ENCODE results near the gene GPBAR1. TPM values are rescaled to one million over a fixed set of nuclear protein-coding genes. Genes with fewer than 3 reads are reported as not detected.
A peak's percentile ranks its signal among the peaks of the same experiment; 100 is the strongest.

GPBAR1 gene
- total RNA-seq, 1 donor from 2014 or later = 9.7 TPM

DNA sequence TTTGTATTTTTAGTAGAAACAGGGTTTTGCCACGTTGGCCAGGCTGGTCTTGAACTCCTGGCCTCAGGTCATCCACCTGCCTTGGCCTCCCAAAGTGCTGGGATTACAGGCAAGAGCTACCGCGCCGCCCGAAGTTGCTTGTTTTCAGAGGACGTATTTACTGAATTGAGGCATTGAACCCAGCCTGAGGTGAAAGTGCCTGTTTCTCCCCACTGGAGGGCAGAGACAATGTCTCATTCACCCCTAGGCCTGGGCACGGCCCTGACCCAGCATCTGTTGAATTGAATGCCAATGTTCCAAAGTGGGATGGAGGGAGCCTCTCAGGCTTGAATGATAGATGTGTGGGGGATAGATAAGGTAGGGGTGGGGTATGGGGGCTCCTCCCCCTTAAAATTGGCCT, 36.0 kb downstream of the GPBAR1 start:
- H3K9me3 Mint-ChIP-seq (ENCODE audit: low read depth) = no peaks in the 10 kb centered on the region
- no peak for DNase-seq (ENCODE audit: low spot score, unreplicated experiment)
- TF ChIP-seq, protein P1, sequence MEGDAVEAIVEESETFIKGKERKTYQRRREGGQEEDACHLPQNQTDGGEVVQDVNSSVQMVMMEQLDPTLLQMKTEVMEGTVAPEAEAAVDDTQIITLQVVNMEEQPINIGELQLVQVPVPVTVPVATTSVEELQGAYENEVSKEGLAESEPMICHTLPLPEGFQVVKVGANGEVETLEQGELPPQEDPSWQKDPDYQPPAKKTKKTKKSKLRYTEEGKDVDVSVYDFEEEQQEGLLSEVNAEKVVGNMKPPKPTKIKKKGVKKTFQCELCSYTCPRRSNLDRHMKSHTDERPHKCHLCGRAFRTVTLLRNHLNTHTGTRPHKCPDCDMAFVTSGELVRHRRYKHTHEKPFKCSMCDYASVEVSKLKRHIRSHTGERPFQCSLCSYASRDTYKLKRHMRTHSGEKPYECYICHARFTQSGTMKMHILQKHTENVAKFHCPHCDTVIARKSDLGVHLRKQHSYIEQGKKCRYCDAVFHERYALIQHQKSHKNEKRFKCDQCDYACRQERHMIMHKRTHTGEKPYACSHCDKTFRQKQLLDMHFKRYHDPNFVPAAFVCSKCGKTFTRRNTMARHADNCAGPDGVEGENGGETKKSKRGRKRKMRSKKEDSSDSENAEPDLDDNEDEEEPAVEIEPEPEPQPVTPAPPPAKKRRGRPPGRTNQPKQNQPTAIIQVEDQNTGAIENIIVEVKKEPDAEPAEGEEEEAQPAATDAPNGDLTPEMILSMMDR (IDR thresholded peaks at IDR 0.05; ENCODE audit: unreplicated experiment) = no peak
- H3K36me3 Mint-ChIP-seq (ENCODE audit: insufficient read depth) = no peaks in the 10 kb centered on the region
- no peak overlapping the region for H3K4me3 Mint-ChIP-seq (ENCODE audit: low read depth)
- peak overlapping the region; percentile 99 for H3K27ac Mint-ChIP-seq
- peaks cover 53% of the 10 kb centered on the region for H3K4me1 Mint-ChIP-seq (ENCODE audit: low read depth)
- H3K27me3 Mint-ChIP-seq = no peaks in the 10 kb centered on the region

DNA sequence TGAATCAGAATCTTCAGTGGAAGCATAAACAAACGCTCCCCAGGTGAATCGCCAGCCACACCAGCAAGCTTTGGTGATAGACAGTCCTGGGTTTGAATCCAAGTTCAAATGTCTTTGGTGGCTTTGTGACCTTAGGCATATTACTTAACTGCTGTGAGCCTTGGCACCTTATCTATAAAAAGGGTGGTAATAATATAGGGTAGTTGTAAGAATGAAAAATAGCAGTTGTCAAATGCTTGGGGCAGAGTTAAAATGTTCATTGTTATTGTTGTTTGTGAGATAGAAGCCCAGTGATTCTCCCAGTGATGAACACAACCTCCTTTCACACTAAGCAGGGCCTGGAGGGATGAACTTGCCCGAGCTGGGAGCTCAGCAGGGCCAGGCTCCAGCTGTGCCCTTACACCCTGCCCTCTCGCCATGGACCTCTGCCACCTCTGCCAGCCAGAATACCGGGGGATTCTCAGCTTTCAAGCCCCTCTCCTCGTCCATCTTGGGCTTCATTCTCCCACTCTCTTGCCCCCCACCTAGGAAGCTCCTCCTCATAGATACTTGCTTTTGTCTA, 37.6 kb downstream of the GPBAR1 start:
- no peaks in the 10 kb centered on the region for H3K36me3 Mint-ChIP-seq (ENCODE audit: insufficient read depth)
- no peak overlapping the region for H3K4me3 Mint-ChIP-seq (ENCODE audit: low read depth)
- DNase-seq (ENCODE audit: low spot score, unreplicated experiment) = no peak
- peak overlapping the region; percentile 21 for H3K27ac Mint-ChIP-seq
- no peaks in the 10 kb centered on the region for H3K27me3 Mint-ChIP-seq
- H3K4me1 Mint-ChIP-seq (ENCODE audit: low read depth) = peaks cover 46% of the 10 kb centered on the region
- TF ChIP-seq, protein P1 (IDR thresholded peaks at IDR 0.05; ENCODE audit: unreplicated experiment) = no peak
- no peaks in the 10 kb centered on the region for H3K9me3 Mint-ChIP-seq (ENCODE audit: low read depth)

DNA sequence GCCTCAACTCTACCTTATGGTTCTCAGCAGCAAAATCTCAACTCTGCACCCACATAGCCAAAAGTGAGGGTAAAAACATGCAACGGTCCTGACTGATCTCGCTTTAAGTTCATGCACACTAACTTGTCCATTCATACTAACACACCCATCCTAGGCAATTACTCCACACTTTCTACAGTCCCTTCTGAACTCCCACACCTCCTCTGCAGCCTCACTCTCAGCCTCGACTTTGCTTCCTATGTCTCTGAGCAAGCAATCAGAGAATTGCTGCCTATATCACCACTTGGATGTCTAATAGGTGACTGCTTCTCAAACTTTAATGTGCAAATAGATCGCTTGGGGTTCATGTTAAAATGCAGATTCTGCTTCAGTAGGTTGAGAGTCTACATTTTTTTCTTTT, 39.3 kb downstream of the GPBAR1 start:
- no peaks in the 10 kb centered on the region for H3K9me3 Mint-ChIP-seq (ENCODE audit: low read depth)
- TF ChIP-seq, protein P1 (IDR thresholded peaks at IDR 0.05; ENCODE audit: unreplicated experiment) = no peak
- peaks cover 30% of the 10 kb centered on the region for H3K4me1 Mint-ChIP-seq (ENCODE audit: low read depth)
- no peak overlapping the region for H3K4me3 Mint-ChIP-seq (ENCODE audit: low read depth)
- H3K27me3 Mint-ChIP-seq = no peaks in the 10 kb centered on the region
- H3K36me3 Mint-ChIP-seq (ENCODE audit: insufficient read depth) = no peaks in the 10 kb centered on the region
- no peak overlapping the region for H3K27ac Mint-ChIP-seq
- no peak for DNase-seq (ENCODE audit: low spot score, unreplicated experiment)

DNA sequence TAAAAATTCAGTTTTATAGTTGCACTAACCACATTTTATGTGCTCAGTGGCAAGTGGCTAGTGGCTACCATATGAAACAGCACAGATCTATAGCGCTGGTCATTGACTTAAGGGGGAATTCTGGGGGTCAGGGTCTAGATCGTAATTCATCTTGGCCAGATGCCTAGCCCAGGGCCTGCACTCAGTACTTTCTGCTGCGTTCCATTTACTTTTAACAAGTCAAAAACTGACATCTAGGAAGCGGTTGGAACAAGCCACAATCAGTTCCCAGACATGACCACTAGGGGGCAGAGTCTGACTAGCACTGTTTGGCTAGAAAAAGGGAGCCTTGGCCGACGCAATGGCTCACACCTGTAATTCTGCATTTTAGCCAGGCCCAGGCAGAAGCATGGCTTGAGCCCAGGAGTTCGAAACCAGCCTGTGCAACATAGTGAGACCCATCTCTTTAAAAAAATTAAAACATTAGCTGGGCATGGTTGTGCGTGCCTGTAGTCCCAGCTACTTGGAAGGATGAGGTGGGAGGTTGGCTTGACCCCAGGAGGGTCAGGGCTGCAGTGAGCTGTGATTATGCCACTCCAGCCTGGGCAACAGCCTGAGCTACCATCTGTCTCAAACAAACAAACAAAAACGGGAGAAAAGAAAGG, 40.5 kb downstream of the GPBAR1 start:
- peak; percentile 87 for DNase-seq (ENCODE audit: low spot score, unreplicated experiment)
- peaks cover 28% of the 10 kb centered on the region for H3K4me1 Mint-ChIP-seq (ENCODE audit: low read depth)
- H3K36me3 Mint-ChIP-seq (ENCODE audit: insufficient read depth) = no peaks in the 10 kb centered on the region
- H3K27ac Mint-ChIP-seq = peak overlapping the region; percentile 82
- no peaks in the 10 kb centered on the region for H3K9me3 Mint-ChIP-seq (ENCODE audit: low read depth)
- no peak overlapping the region for H3K4me3 Mint-ChIP-seq (ENCODE audit: low read depth)
- no peaks in the 10 kb centered on the region for H3K27me3 Mint-ChIP-seq
- TF ChIP-seq, protein P1 (IDR thresholded peaks at IDR 0.05; ENCODE audit: unreplicated experiment) = peak; percentile 95

DNA sequence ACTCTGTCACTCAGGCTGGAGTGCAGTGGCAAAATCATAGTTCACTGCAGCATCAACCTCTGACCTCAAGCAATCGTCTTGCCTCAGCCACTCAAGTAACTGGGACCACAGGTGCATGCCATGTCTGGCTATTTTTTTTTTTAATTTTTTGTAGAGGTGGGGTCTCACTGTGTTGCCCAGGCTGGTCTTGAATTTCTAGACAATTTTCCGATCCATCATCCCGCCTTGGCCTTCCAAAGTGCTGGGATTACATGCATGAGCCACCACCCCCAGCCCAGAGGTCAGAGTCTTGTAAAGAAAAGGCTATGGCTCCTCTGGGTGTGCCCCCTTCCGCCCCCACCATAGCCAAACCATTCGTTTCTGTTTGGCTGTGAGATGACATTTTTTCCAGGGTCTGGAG, 44.6 kb downstream of the GPBAR1 start:
- Mint-ChIP-seq H3K4me3 (ENCODE audit: low read depth) (no peak overlapping the region), H3K27ac (no peak overlapping the region), H3K4me1 (ENCODE audit: low read depth) (peaks cover 25% of the 10 kb centered on the region), H3K36me3 (ENCODE audit: insufficient read depth) (no peaks in the 10 kb centered on the region), H3K27me3 (no peaks in the 10 kb centered on the region), H3K9me3 (ENCODE audit: low read depth) (no peaks in the 10 kb centered on the region)
- no peak for DNase-seq (ENCODE audit: low spot score, unreplicated experiment)
- TF ChIP-seq, protein P1 (IDR thresholded peaks at IDR 0.05; ENCODE audit: unreplicated experiment) = no peak

Data from progenitor cell of endocrine pancreas (in vitro differentiated cells).